ENCODE results near the gene TARS1.
"Not testable (repeated sequence)": the region's sequence is repeated elsewhere in the genome, so short reads cannot be mapped to it uniquely, and the experiment has no call there.

TARS1 gene

GRCh38 chr5:33415811-33416354, 24.9 kb upstream of the TARS1 start:
- H3K36me3 ChIP-seq, result no peaks in the 10 kb centered on the region
- H4K20me1 ChIP-seq, result no peaks in the 10 kb centered on the region
- no peak for TF ChIP-seq Cebpa-rat (IDR thresholded peaks at IDR 0.05)
- H3K27ac ChIP-seq, result no peak overlapping the region
- H3K4me3 ChIP-seq, result no peak overlapping the region
- no peak overlapping the region for H3K4me2 ChIP-seq
- H3K9ac ChIP-seq, result no peak overlapping the region
- no peaks in the 10 kb centered on the region for H3K4me1 ChIP-seq
- no peaks in the 10 kb centered on the region for H3K27me3 ChIP-seq
- no peaks in the 10 kb centered on the region for H3K9me3 ChIP-seq

GRCh38 chr5:33417632-33418031, 23.1 kb upstream of the TARS1 start:
- no peaks in the 10 kb centered on the region for H4K20me1 ChIP-seq
- no peak overlapping the region for H3K9ac ChIP-seq
- H3K4me2 ChIP-seq, result no peak overlapping the region
- H3K36me3 ChIP-seq, result no peaks in the 10 kb centered on the region
- H3K4me1 ChIP-seq, result no peaks in the 10 kb centered on the region
- no peaks in the 10 kb centered on the region for H3K9me3 ChIP-seq
- H3K27me3 ChIP-seq, result no peaks in the 10 kb centered on the region
- no peak overlapping the region for H3K27ac ChIP-seq
- no peak overlapping the region for H3K4me3 ChIP-seq
- TF ChIP-seq Cebpa-rat (IDR thresholded peaks at IDR 0.05), result no peak

GRCh38 chr5:33420946-33421345, 19.8 kb upstream of the TARS1 start:
- no peak overlapping the region for H3K4me3 ChIP-seq
- TF ChIP-seq Cebpa-rat (IDR thresholded peaks at IDR 0.05), result no peak
- H3K27ac ChIP-seq, result no peak overlapping the region
- no peaks in the 10 kb centered on the region for H3K36me3 ChIP-seq
- no peak overlapping the region for H3K4me2 ChIP-seq
- H3K9me3 ChIP-seq, result no peaks in the 10 kb centered on the region
- no peak overlapping the region for H3K9ac ChIP-seq
- H4K20me1 ChIP-seq, result no peaks in the 10 kb centered on the region
- H3K27me3 ChIP-seq, result no peaks in the 10 kb centered on the region
- H3K4me1 ChIP-seq, result no peaks in the 10 kb centered on the region

- H4K20me1 ChIP-seq, result no peaks in the 10 kb centered on the region
- H3K4me3 ChIP-seq, result no peak overlapping the region
- H3K36me3 ChIP-seq, result no peaks in the 10 kb centered on the region
- no peaks in the 10 kb centered on the region for H3K4me1 ChIP-seq
- H3K27ac ChIP-seq, result no peak overlapping the region
- TF ChIP-seq Cebpa-rat (IDR thresholded peaks at IDR 0.05), result no peak
- H3K27me3 ChIP-seq, result no peaks in the 10 kb centered on the region
- no peak overlapping the region for H3K9ac ChIP-seq
- H3K9me3 ChIP-seq, result no peaks in the 10 kb centered on the region
- no peak overlapping the region for H3K4me2 ChIP-seq
Measured at GRCh38 chr5:33422191-33422590, 18.6 kb upstream of the TARS1 start.

- H3K9ac ChIP-seq, result no peak overlapping the region
- H3K4me3 ChIP-seq, result no peak overlapping the region
- H3K27ac ChIP-seq, result no peak overlapping the region
- no peaks in the 10 kb centered on the region for H3K9me3 ChIP-seq
- no peaks in the 10 kb centered on the region for H4K20me1 ChIP-seq
- no peaks in the 10 kb centered on the region for H3K36me3 ChIP-seq
- no peak overlapping the region for H3K4me2 ChIP-seq
- no peak for TF ChIP-seq Cebpa-rat (IDR thresholded peaks at IDR 0.05)
- H3K27me3 ChIP-seq, result no peaks in the 10 kb centered on the region
- peaks cover 8% of the 10 kb centered on the region for H3K4me1 ChIP-seq
Measured at GRCh38 chr5:33423018-33423630, 17.6 kb upstream of the TARS1 start.

- Histone ChIP-seq H3K27ac (no peak overlapping the region), H3K9ac (no peak overlapping the region), H3K27me3 (no peaks in the 10 kb centered on the region), H3K4me2 (no peak overlapping the region), H3K4me3 (no peak overlapping the region), H4K20me1 (no peaks in the 10 kb centered on the region), H3K9me3 (peaks cover 9% of the 10 kb centered on the region; the same call in 1 of the 2 replicates), H3K36me3 (no peaks in the 10 kb centered on the region), H3K4me1 (peaks cover 8% of the 10 kb centered on the region)
- no peak for TF ChIP-seq Cebpa-rat (IDR thresholded peaks at IDR 0.05)
Measured at GRCh38 chr5:33425314-33425713, 15.5 kb upstream of the TARS1 start.

GRCh38 chr5:33430983-33431382, 9.8 kb upstream of the TARS1 start:
- H4K20me1 ChIP-seq, result no peaks in the 10 kb centered on the region
- H3K27ac ChIP-seq, result no peak overlapping the region
- no peaks in the 10 kb centered on the region for H3K27me3 ChIP-seq
- H3K9ac ChIP-seq, result no peak overlapping the region
- no peak overlapping the region for H3K4me2 ChIP-seq
- no peaks in the 10 kb centered on the region for H3K36me3 ChIP-seq
- TF ChIP-seq Cebpa-rat (IDR thresholded peaks at IDR 0.05), result no peak
- H3K9me3 ChIP-seq, result peaks cover 9% of the 10 kb centered on the region; the same call in 1 of the 2 replicates
- peaks cover 8% of the 10 kb centered on the region for H3K4me1 ChIP-seq
- no peak overlapping the region for H3K4me3 ChIP-seq

- Histone ChIP-seq H3K4me3 (no peak overlapping the region), H3K9ac (no peak overlapping the region), H3K4me2 (no peak overlapping the region), H3K4me1 (peaks cover 4% of the 10 kb centered on the region), H4K20me1 (no peaks in the 10 kb centered on the region), H3K9me3 (peaks cover 9% of the 10 kb centered on the region; the same call in 1 of the 2 replicates), H3K27me3 (no peaks in the 10 kb centered on the region), H3K27ac (no peak overlapping the region), H3K36me3 (no peaks in the 10 kb centered on the region)
- no peak for TF ChIP-seq Cebpa-rat (IDR thresholded peaks at IDR 0.05)
Measured at GRCh38 chr5:33432656-33433055, 8.1 kb upstream of the TARS1 start.

- Histone ChIP-seq H3K27me3 (no peaks in the 10 kb centered on the region), H3K27ac (no peak overlapping the region), H3K4me2 (no peak overlapping the region), H3K4me1 (0 out of 2 replicates have a peak, but pooled peaks cover 5% of the 10 kb centered on the region), H3K4me3 (no peak overlapping the region), H4K20me1 (no peaks in the 10 kb centered on the region), H3K9ac (no peak overlapping the region), H3K9me3 (peaks cover 9% of the 10 kb centered on the region; the same call in 1 of the 2 replicates), H3K36me3 (no peaks in the 10 kb centered on the region)
- TF ChIP-seq Cebpa-rat (IDR thresholded peaks at IDR 0.05), result no peak
Measured at GRCh38 chr5:33433303-33434240, 7.2 kb upstream of the TARS1 start.

GRCh38 chr5:33435893-33436490, 4.8 kb upstream of the TARS1 start:
- not testable (repeated sequence) for H3K27ac ChIP-seq, H3K9me3 ChIP-seq, H3K4me3 ChIP-seq, H3K4me2 ChIP-seq, H3K27me3 ChIP-seq, H3K36me3 ChIP-seq, H4K20me1 ChIP-seq, H3K9ac ChIP-seq
- H3K4me1 ChIP-seq, result peaks cover 16% of the 10 kb centered on the region

All from BLaER1 (cell line).